Body of pancreas (tissue), 4 donors: ENCODE data around the gene YWHAB.

Experiments used
- POLR2A ChIP-seq, 3 donors: fragments of 450-650 bp; IDR thresholded peaks; one replicate each; pipeline ENCODE4 v1.6.1; 2016; ENCODE audit warnings: antibody characterized with exemption in 3 of 3, mild to moderate bottlenecking in 2 of 3
- TF ChIP-seq, protein P1 (sequence below), 7 experiments: fragments of 450-650 bp in 4 of 7; fragments of 200-600 bp in 3 of 7; sonication (generic) in 3 of 7; IDR thresholded peaks; one replicate each; pipeline ENCODE4 v1.5.1; 2016 to 2019; ENCODE audit warnings: antibody characterized with exemption in 7 of 7

DNA sequence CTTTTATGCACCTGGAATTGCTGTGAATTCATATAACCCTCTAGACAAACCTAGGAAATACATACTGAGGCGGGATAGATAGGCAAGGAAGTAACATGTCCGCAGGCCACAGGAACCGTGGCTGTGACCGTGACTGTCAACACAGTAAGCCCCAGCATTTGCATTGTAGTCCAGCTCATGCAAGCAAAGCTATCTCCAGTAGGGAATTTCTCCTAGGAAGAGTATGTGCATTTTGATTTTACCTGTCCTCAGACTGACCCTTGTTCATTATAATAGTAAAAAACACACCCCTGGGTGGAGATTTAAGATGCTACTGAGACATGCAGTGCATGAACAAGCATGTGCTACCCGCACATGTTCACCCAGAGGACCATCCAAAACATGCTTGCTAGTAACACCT, 44.7 kb upstream of the YWHAB start:
- TF ChIP-seq, protein P1, sequence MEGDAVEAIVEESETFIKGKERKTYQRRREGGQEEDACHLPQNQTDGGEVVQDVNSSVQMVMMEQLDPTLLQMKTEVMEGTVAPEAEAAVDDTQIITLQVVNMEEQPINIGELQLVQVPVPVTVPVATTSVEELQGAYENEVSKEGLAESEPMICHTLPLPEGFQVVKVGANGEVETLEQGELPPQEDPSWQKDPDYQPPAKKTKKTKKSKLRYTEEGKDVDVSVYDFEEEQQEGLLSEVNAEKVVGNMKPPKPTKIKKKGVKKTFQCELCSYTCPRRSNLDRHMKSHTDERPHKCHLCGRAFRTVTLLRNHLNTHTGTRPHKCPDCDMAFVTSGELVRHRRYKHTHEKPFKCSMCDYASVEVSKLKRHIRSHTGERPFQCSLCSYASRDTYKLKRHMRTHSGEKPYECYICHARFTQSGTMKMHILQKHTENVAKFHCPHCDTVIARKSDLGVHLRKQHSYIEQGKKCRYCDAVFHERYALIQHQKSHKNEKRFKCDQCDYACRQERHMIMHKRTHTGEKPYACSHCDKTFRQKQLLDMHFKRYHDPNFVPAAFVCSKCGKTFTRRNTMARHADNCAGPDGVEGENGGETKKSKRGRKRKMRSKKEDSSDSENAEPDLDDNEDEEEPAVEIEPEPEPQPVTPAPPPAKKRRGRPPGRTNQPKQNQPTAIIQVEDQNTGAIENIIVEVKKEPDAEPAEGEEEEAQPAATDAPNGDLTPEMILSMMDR (IDR thresholded peaks at IDR 0.05) = no peak
- TF ChIP-seq POLR2A (IDR thresholded peaks at IDR 0.05) = no peak
